Activated CD4-positive, CD25-positive, alpha-beta regulatory T cell (primary cell): ENCODE results near the gene ABL2.
"Not testable (repeated sequence)": the region's sequence is repeated elsewhere in the genome, so short reads cannot be mapped to it uniquely, and the experiment has no call there.

Experiments used
- DNase-seq, 4 experiments: peaks; one replicate each; lab custom pipeline; 2025; lab: John Stamatoyannopoulos, UW

The ABL2 gene

DNA sequence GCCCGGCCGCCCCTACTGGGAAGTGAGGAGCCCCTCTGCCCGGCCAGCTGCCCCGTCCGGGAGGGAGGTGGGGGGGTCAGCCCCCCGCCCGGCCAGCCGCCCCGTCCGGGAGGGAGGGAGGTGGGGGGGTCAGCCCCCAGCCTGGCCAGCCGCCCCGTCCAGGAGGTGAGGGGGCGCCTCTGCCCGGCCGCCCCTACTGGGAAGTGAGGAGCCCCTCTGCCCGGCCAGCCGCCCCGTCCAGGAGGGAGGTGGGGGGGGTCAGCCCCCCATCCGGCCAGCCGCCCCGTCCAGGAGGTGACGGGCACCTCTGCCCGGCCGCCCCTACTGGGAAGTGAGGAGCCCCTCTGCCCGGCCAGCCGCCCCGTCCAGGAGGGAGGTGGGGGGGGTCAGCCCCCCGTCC, 93.8 kb downstream of the ABL2 start:
- DNase-seq, result not testable (repeated sequence)

DNA sequence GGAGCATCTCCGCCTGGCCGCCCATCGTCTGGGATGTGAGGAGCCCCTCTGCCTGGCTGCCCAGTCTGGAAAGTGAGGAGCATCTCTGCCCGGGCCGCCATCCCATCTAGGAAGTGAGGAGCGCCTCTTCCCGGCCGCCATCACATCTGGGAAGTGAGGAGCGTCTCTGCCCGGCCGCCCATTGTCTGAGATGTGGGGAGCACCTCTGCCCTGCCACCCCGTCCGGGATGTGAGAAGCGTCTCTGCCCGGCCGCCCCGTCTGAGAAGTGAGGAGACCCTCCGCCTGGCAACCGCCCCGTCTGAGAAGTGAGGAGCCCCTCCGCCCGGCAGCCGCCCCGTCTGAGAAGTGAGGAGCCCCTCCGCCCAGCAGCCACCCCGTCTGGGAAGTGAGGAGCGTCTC, 94.3 kb downstream of the ABL2 start:
- not testable (repeated sequence) for DNase-seq

GRCh38 chr1:179129702-179130473, 99.6 kb downstream of the ABL2 start:
- DNase-seq, result no peak

DNA sequence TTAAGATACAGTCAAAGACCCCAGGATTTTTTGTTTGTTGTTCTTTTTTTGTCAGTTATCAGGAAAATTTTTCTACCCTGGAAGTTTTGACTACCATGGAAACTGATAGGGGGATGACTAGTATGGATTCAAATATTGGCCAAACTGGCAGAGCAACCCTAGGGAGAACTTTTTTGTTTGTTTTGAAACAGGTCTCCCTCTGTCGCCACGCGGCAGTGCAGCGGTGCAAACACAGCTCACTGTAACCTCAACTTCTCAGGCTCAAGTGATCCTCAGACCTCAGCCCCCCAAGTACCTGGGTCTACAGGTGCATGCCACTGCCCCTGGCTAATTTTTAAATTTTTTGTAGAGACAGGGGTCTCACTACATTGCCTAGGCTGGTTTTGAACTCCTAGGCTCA, 101.0 kb downstream of the ABL2 start:
- DNase-seq, result no peak

DNA sequence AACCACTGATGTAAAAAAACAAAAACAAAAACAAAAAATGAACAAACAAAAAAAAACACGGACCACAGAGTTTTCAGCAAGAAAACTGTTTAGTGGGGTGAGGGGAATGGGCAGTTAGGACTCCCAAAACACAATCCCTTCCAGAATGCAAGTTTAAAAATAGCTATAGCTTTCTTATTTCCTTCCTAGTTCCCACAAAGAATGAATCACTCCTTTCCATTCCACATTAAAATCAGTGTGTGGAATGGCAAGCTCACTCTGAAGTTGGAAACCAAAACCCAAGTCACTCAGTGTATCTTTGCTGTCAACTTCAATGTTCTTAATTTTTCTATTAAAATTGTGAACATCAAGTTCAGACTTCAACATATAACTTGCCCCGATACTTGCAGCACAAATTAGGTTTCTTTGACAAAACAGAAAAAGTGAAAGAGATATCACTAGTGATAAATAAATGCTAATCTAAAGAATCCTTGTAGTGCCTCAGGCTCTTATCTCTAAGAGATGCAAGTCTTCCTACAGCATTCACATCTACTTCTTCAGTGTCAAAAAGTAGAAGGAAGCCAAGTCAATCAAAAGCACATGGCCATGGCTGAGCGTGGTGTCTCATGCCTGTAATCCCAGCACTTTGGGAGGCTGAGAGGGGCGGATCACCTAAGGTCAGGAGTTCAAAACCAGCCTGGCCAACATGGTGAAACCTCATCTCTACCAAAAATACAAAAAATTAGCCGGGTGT, 102.1 kb downstream of the ABL2 start:
- DNase-seq, result no peak

- DNase-seq, result no peak
Observed at GRCh38 chr1:179126338-179127060, 103.0 kb downstream of the ABL2 start.

- DNase-seq, result no peak
Observed at GRCh38 chr1:179124873-179125272, 104.6 kb downstream of the ABL2 start.

- peak in 1 of 4 experiments; percentile 21 for DNase-seq
Observed at GRCh38 chr1:179121159-179121938, 108.1 kb downstream of the ABL2 start.

GRCh38 chr1:179120736-179121135, 108.7 kb downstream of the ABL2 start:
- DNase-seq, result no peak

DNA sequence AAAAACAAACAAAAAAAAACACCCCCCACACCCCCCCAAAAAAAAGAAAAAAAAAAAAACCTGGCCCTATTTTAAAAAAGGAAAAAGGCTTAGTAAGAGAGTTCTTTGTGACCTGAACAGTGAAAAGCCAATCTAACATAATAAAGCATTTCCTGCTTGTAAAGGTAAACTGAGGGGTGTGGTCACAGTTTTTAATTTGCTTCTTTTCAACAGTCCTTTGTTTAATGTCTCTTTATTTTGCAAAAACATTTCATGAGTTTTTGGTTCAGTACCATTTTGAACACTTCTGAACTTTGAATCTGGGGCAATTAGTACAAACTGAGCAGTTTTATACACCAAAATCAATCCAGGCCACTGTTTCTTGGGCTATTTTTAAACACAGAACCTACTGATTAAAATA, 110.0 kb downstream of the ABL2 start:
- DNase-seq, result no peak

DNA sequence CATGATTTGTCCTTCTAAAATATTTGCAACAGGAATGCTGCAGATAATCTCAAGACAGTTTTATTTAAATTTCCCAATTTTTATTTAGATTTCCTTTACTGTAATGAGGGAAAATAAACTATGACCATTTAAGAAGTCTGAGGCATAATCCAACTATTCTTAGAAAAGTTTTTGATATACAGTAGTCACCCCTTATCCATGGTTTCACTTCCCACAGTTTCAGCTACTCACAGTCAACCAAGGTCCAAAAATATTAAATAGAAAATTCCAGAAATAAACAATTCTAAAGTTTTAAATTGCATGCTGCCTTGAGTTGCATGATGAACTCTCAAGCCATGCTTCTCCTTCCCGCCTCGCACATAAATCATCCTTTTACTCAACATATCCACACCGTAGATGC, 114.3 kb downstream of the ABL2 start:
- no peak for DNase-seq

GRCh38 chr1:179108644-179109043, 120.8 kb downstream of the ABL2 start:
- no peak for DNase-seq

- DNase-seq, result no peak
Observed at GRCh38 chr1:179107706-179108629, 121.5 kb downstream of the ABL2 start.

DNA sequence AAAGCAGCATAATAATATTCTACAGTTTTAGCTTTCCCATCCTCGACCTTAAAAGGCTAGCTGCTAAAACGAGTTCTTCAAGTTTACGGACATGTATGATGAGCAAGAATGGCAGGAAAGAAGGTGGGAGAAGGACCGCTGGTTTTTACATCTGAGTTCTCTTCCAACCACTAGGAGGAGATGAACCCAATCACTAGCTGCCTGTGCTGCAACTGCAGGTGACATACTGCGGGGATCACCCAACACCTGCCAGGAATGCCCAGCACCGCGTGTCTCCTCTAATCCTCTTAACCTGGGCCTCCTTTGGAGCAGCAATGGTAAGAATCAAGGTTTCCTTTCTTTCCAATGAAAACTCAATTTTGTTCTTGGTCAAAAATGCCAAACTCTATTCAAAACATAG, 124.1 kb downstream of the ABL2 start:
- no peak for DNase-seq

- no peak for DNase-seq
Observed at GRCh38 chr1:179104611-179105250, 124.7 kb downstream of the ABL2 start.

GRCh38 chr1:179103999-179104398, 125.5 kb downstream of the ABL2 start:
- DNase-seq, result no peak

DNA sequence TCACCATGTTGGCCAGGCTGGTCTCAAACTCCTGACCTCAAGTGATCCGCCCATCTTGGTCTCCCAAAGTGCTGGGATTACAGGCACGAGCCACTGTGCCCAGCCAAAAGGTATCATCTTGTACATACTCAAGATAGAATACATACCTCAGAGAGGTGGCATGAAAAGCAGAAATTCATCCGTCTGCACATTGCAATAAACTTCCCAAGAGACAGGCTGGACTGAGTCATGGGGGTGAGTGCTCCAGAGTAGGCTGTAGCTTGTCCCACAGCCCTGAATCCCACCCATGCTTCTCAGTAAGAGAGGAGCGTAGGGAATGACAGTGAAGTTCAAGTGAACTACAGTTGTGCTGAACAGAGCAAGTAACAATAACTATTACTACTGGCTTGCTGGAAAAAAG, 127.9 kb downstream of the ABL2 start:
- DNase-seq, result no peak

- DNase-seq, result no peak
Observed at GRCh38 chr1:179099891-179100290, 129.6 kb downstream of the ABL2 start.

DNA sequence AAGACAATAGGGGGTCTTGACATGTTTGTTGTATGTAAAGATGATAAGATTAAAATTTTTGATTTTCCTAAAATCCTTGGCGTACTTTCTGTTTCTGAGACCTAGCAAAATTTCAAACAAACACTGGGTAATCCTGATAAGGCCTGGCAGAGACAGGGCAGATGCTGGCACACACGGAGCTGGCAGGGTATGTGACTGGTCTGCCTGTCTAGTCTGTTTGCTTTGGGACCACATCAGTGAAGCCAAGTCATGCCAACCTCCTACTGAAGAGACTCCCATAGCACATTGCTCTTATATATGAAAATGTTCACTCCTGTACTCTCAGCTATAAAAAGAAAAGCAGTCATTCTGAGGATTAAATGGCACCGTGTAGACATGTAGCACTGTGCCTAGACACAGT, 133.6 kb downstream of the ABL2 start:
- no peak for DNase-seq

DNA sequence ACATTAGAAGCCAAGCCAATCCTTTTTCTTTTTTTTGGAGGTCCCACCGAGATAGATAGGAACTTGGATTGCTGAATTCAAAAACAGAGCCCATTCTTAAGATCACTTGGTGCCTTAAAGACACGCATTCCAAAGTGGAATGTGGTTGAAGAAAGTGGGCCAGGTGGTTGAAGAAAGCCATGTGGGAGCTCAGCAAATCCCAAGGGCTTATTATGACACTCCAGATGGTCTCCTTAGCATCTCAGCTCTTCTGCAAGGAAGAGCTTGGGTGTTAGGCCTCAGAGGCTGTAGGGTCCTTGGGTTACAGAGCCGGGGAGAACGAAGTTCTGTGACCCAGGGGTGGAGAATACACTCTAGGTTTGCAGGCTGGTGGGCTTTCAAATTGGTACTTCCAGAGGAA, 134.1 kb downstream of the ABL2 start:
- DNase-seq, result no peak

DNA sequence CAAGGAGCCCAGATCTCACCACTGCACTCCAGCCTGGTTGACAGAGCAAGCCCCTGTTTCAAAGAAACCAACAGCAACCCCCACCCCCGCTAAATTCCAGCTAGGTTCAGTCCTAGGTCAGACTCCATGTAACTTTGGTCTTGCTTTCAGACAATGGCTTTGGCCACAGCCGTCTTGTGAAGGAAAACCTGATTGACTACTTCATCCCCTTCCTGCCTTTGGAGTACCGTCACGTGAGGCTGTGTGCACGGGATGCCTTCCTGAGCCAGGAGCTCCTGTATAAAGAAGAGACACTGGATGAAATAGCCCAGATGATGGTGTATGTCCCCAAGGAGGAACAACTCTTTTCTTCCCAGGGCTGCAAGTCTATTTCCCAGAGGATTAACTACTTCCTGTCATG, 134.7 kb downstream of the ABL2 start:
- DNase-seq, result no peak
